OCI-M2 (cell line): Measurements from ENCODE around the gene DBI.

Experiments
- DNase-seq: peaks from one replicate; lab custom pipeline; 2025; ENCODE audit not compliant: unreplicated experiment; lab: John Stamatoyannopoulos, UW

DBI gene

DNA sequence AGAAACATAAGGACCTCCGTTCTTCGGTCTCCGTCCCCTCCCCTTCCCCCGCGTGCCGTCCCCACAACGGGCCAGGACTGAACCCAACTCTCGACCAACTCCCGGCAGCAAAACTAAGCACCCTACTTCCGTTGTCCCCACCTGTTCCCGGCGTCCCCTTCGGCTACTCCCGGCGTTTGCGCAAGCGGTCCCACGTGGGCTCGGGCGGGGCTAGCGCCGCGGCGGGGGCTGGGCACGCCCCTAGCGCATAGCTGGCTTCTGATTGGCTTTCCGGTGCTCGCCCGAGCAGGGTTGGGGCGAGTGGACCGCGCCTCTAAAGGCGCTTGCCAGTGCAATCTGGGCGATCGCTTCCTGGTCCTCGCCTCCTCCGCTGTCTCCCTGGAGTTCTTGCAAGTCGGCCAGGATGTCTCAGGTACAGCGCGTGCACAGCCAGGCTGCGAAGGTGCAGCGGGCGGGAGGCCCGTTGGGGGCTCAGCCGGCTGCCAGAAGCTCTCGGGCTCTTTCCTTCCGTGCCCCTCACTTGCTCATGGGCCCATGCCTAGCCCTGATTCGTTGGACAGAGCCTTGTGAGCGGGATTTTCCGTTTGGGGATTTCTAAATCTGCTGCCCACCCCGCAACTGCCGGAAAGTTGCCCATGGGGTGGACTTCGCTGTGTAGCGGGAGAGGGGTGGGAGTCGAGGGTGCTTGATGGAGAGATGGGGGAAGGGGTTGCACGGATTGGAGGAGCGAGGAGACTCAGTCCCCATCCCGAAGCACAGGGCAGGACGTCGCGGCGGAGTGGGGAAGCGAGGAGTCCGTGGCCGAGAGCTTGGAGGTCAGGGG, at the start of gene DBI, which contains the start of gene C2orf76:
Gene DBI (plus strand): TSS at position 329 of the 823 bp plus-strand sequence. CDS start 75 bp downstream, at position 404.
Gene C2orf76 (minus strand): TSS at position 186 of the 823 bp plus-strand sequence. CDS start 26,875 bp downstream, outside the sequence.
- peak; percentile 47 for DNase-seq

DNA sequence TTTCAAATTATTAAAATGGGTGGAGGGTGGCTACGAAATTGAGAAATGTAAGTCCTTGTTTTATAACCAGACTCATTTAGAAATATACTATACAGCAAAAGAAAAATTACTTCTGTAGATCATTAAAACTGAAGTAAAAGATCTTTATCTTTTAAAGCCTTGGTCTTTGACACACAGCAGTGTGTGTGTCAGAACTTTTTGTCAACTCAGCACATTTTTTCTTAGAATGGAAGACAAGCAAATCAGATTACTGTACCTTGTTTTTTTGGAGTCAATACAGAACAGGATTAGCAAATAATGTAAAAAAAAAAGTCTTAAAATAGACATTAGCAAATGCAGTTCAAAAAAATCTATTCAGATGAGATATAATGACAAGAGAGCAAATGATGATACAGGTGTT, 49.2 kb upstream of the DBI start:
- DNase-seq: no peak

DNA sequence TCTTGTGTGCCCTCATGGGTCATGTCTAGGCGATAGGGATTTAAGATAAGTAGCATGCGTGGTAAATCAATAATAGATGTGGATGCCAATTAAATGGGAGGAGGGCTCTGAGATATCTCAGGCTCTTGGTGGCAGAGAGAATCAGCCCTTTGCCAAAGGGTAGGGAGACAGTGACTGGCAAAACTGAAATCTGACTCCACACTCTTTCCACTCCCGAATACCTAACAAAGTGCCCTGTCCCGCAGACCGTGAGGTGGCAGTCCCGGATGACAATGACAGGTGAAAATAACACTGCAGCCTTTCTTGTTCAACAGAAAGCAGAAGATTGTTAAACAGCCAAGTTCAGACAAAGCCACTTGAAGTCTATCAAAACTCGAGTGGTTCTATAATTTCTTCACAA, 47.2 kb upstream of the DBI start:
- no peak for DNase-seq

DNA sequence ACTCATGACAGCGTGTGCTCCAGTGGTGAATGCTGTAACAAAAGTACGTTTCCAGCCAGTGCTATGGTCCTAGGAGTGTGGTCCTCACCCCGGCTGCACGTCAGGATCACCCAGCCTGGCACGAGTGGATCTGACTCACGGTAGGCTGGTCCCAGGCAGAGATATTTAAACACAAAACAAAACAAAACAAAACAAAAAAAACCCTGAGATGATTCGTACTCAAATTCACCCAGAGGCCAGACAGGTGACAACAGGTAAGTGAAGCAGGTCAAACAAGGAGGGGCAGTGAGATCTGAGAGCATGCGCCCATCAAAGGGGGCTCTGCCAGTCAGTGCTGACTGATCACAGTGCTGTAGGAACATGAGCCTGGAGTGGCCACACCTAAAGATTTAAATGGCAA, 43.3 kb upstream of the DBI start:
- DNase-seq: no peak

DNA sequence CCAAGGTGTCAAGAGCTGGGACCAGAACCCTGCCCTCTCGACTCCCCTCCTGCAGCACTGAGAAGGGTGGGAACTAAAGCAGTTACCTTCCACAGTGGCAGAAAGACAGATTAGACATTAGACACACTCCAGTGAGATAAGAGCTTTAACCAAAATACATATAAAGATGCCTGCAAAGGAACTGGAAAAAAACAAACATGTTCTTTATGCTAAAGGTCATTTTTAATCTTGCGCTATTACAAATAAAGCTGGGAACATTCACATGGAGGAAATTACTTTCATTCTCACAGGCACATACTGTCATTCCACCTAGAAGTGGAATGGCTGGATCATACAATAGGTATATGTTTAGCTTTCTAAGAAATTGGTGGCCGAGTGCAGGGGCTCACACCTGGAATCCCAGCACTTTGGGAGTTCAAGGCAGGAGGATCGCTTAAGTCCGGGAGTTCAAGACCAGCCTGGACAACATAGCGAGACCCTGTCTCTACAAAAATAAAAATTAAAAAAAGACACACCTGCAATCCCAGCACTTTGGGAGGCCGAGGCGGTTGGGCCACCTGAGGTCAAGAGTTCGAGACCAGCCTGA, 42.0 kb upstream of the DBI start:
- DNase-seq: no peak

DNA sequence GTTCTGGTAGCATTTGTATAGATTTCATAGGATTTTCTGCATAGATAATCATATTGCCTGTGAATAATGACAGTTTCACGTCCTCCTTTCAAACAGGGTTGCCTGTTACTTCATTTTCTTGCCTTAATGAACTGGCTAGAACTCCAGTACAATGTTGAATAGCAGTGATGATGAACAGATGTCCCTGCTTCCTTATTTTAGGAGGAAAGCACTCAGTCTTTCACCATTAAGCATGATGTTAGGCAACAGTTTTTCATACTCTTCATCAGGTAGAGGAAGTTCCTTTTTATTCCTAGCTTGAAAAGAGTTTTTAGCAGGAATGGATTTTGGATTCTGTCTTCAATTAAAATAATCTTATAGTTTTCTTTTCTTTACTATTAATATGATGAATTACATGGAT, 39.8 kb upstream of the DBI start:
- no peak for DNase-seq

DNA sequence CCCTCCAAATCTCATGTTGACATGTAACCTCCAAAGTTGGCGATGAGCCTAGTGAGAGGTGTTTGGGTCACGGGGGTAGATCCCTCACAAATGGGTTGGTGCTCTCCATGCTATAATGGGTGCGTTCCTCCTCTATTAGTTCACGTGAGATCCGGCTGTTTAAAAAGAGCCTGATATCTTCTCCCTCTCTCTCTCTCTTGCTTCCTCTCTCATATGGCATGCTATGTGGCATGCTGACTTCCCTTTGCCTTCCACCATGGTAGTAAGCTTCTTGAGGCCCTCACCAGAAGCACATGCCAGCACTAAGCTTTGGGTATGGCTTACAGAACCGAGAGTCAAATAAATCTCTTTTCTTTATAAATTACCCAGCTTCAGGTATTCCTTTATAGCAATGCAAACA, 39.3 kb upstream of the DBI start:
- DNase-seq: no peak

DNA sequence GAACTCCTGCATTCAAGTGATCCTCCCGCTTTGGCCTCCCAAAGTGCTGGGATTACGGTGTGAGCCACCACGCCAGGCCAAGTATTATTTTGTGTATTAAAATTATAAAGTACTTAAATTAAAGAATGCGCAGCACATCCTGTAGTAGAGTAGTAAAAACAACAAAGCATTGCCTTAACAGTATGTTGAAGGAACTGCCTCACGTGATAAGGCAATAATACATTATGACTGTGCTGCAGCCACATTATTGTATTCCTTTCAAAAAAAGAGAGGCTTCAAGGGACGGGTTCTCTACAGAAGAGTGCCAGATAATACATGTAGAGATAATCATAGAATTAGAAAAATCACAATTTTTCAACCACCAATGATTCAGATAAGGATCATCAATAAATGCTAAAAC, 33.8 kb upstream of the DBI start:
- DNase-seq: no peak

DNA sequence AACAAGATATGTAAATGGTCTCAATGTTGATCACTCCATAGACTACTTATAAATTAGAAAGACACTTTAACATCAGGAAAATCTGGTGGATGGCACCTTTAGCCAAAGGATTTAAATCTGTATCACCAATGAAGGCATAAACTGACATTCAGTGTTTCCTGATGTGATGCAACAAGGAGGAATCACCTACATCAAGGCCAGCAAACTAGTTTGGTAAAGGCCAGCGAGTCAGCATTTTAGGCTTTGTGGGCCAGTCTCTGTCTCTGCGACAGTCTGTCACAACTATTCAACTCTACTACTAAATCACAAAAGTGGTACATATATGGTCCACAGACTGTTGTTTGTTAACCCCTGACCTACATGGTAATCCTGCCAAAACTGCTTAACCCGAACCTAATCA, 33.4 kb upstream of the DBI start:
- DNase-seq: no peak

DNA sequence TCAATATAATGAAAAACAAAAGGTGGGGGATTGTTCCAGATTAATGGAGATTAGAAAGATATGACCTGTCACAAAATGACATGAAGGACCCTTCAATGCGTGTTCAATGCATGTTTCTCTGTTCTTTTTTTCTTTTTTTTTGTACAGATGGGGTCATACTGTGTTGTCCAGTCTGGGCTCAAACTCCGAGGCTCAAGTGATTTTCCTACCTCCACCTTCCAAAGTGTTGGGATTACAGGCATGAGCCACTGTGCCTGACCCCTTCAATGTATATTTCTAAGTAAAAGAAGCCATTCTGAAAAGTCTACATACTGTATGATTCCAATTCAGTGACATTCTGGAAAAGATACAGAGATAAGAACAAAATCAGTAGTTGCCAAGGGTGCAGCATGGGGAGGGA, 32.9 kb upstream of the DBI start:
- DNase-seq: no peak

DNA sequence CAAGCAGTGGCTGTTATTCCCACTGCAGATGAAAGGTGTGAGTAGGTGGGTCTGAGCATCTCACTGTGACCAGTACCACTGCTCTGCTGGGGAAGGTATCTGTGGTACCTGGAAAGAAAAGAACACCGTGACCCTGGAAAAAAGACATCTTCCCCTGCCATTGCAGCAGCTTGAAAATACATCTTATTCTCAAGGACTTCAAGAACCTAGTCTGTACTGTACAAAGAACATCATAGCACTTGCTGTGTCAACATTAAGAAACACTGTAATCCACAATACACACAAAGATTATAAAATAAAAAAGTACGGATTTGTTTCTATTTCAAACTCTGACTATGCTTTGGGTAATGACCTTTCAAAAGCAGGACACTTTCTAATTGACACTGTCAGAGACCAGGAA, 29.0 kb upstream of the DBI start:
- no peak for DNase-seq

DNA sequence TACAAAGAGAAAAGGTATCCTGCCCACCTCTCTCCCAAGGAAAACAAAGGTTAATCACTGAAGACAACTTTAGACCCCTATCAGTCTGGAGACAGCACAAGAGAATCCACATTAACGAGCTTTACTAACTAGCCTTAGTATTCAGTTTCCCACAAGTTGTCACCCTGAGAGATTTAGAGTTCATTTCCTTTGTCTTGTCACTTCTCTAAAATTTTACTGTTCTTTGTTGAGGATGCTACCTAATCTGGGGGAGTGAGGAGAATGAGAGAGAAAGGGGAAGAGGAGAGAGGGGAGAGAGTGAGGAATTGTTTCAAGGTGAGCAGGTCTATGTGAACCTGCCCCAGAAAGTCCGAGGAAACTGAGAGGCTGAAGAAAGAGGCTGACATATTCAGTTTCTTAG, 28.5 kb upstream of the DBI start:
- no peak for DNase-seq

DNA sequence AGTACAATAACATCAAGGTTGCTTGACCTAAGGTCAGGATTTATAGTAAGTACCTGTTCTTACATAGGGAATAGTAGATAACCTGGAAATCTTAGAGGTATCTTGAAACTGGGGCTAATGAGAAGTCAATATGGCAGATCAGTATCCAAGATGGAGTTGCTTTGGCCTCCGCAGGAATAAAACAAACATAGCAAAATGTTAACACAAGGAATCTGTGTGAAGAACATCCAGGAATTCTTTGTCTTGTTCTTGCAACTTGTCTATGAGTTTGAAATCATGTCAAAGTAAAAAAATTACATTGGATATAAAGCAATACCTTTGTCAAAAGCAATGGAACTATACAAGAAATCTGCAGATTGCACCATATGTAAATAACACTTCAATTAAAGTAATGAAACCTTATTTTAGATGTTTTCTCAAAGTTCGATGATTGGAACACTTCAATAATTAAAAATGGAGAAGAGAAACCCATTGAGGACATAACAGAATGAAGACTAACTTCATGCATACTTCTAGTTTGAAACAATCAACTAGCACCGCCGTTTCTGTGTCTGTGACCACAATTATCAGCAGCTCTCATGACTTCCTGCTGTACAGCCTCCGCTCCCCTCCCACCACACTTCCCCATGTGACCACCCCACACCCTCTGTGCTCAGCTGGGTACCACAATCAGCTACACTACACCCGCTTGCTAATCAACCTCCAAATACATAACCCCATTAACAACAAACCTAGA, 27.8 kb upstream of the DBI start:
- peak; percentile 21 for DNase-seq

DNA sequence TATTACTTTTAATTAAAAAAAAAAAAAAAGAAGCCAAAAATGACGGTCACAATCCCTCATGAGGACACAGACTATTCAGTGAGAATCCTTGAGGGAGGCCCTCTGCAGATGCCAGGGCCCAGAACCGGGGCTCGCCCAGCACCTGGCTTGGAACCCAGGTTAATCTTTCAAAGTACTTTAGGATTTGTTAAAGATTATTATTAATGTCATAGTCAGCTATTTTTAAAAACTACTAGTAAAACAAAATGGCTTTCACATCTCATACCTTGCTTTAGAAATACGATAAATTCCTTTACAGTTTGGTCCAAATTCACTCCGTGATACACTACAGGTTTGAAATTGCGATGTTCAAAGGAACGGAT, 27.2 kb upstream of the DBI start:
- no peak for DNase-seq

DNA sequence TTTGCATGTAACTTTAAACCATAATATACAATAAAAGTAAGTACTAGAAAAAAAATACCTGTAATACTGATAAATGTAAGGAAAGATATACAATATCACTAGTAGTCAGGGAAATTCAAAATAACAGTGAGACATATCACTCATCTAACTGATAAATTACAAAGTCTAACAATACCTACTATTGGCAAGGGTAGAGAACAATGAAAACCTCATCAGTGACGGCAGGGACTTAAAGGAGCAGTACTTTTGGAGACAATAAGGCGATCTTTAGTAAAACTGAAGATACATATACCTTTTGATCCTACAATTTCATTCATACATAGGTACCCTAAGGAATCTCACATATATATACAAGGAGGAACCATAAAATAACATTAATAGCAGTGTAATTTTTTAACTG, 25.1 kb upstream of the DBI start:
- DNase-seq: no peak

DNA sequence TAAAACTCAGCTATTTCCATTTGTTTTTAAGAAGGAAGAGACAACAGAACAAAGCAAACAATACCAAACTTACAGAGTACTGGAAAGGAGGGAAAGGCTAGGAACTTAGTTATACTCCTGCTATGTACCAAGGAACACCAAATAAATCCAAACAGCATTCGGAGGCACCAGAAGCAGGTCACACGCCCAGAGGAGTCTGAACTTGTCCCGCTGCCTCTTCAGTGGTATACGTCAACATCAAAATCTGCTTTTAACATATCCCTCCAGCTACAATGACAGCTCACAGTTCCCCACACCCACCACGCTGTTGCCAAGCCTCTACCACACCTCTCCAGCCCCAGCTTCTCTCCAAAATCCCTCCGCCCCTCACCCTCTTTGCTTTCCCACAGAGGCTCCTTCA, 17.5 kb upstream of the DBI start:
- no peak for DNase-seq

DNA sequence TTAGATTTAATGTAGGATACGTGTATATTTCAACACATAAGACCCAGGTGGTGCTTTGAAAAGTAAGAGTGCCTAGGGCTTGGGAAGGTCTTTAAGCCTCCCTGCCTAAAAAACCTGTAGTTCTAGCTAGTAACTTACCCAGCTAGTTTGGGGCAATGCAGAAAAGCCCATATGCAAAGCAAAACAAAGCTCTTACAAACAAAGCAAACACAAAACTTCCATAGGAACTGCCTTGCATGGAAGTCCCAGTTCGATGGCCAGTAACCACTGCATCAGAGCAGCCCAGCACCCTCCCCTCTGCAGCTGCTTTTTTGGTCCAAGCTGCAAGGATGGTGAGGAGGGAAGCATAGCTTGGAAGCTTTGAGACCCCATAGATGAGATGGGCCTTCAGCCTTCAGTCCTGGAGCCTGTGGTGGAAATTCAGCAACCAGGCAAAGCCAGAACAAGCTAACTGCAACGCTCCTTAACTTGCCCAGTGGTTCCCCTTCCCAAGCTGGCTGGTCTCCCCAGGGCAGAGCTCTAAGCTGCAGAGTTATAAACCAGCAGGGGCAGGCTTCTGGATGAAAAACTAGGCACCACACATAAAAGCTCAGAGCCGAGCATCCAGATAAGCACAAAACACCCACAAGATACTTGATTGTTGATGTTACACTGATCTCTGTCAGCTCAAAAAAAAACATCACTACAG, 16.3 kb upstream of the DBI start:
- DNase-seq: no peak

DNA sequence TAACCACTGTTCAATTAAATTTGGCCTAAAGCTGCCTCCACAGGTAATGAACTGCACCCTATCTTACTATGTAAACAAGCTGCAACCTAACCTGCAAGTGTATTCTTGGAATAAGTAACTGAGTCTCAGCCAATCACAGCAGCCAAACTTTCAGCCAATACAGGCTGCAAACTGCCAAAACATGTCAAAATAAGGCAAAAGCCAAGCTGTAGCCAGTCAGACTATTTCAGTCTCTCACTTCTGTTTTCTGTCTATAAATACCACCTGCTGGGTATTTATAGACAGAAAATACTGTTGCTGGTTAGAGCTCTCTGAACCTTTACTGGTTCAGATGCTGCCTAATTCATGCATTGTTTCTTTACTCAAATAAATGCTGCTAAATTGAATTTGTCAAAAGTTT, 14.4 kb upstream of the DBI start:
- DNase-seq: no peak

DNA sequence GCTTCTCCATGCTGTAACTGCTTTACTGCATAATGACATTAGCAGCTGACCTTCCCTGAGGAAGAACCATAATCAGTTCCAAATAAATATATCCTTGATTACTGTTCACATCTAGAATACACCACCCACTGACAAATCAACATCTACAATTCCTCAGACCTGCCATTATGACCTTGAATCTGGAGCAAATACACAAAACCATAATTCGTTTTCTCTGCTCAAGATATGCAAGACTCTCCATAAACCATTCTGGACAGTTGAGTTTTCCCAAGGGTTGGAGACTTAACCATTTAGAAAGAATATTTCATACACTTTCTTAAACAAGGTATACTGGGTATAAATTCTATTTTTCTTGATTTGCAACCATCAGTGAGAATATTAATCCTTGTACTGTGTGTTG, 11.9 kb upstream of the DBI start:
- DNase-seq: no peak

DNA sequence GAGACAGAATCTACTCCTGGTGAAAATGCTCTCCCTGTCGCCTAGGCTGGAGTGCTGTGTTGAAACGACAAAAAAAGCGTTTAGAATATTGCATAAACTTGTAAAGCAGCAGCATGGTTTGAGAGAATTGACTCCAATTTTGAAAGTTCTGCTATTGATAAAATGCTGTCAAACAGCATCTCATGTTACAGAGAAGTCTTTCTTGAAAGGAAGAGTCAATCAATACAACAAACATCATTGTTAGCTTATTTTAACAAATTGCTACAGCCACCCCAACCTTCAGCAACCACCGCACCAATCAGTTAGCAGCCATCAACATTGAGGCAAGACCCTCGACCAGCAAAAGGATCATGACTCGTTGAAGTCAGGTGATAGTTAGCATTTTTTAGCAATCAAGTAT, 7.0 kb upstream of the DBI start:
- DNase-seq: no peak

DNA sequence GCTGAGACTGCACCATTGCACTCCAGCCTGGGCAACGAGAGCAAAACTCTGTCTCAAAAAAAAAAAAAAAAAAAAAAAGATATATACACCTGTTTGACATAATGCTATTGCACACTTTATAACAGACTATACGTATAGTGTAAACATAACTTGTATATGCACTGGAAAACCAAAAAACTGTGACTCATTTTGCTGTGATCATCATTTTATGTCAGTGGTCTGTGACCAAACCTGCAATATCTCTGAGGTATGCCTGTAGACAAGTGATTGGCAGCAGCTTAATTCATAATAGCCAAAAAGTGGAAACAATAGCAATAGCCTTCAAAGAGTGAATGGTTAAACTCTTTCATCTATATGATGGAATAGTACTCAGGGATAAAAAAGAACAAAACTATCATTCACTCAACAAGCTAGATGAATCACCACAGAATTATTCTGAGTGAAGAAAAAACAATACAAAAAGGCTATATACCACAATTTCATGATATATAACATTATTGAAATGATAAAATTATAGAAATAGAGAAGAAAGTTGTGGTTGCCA, 6.3 kb upstream of the DBI start:
- no peak for DNase-seq
